Mesenteric fat pad (tissue), 1 donor: ENCODE data around the gene C1orf94. TPM values are rescaled to one million over a fixed set of nuclear protein-coding genes. Genes with fewer than 3 reads are reported as not detected.
"Not testable (repeated sequence)": the region's sequence is repeated elsewhere in the genome, so short reads cannot be mapped to it uniquely, and the experiment has no call there.

Source experiments
- DNase-seq: peaks from one replicate; pipeline ENCODE4 v3.0.0-alpha.2; 2020; ENCODE audit warnings: low spot score
- total RNA-seq: library from RNA; stranded (reverse); fragmentation: NEBNext Ultra II Directional; extraction: Animal tissue kit (Norgen Biotek cat#: 25700); gene quantifications from one replicate; pipeline ENCODE4 v1.2.1, GENCODE V29; 2021
- donor health status: DM: yes; HTN: yes; CAD: no.

The C1orf94 gene
- total RNA-seq, 1 donor from 2014 or later: not detected

- DNase-seq: no peak
Measured at GRCh38 chr1:34163792-34164731, 12.6 kb upstream of the C1orf94 start.

GRCh38 chr1:34164771-34165391, 11.8 kb upstream of the C1orf94 start, which contains the start of gene CSMD2:
CSMD2 (minus strand) TSS chr1:34165230; CDS start chr1:34165097, 133 bp downstream.
- DNase-seq: no peak

- no peak for DNase-seq
Measured at GRCh38 chr1:34165422-34165921, 11.2 kb upstream of the C1orf94 start.

- no peak for DNase-seq
Measured at GRCh38 chr1:34166191-34166624, 10.5 kb upstream of the C1orf94 start.

- DNase-seq: no peak
Measured at GRCh38 chr1:34166625-34167361, 9.9 kb upstream of the C1orf94 start.

- DNase-seq: no peak
Measured at GRCh38 chr1:34167389-34167788, 9.3 kb upstream of the C1orf94 start.

GRCh38 chr1:34175744-34176143, 963 bp upstream of the C1orf94 start:
- no peak for DNase-seq

- DNase-seq: no peak
Measured at GRCh38 chr1:34178072-34178471, 1.4 kb downstream of the C1orf94 start.

- DNase-seq: not testable (repeated sequence)
Measured at GRCh38 chr1:34183381-34183780, 6.7 kb downstream of the C1orf94 start.

- DNase-seq: peak; percentile 12
Measured at GRCh38 chr1:34186741-34187494, 10.2 kb downstream of the C1orf94 start.

GRCh38 chr1:34188418-34188817, 11.7 kb downstream of the C1orf94 start:
- DNase-seq: no peak

- DNase-seq: no peak
Measured at GRCh38 chr1:34188985-34189384, 12.3 kb downstream of the C1orf94 start.

GRCh38 chr1:34190692-34191091, 14.0 kb downstream of the C1orf94 start:
- DNase-seq: peak; percentile 1

GRCh38 chr1:34192621-34193020, 15.9 kb downstream of the C1orf94 start:
- DNase-seq: peak; percentile 2

GRCh38 chr1:34199927-34200326, 23.2 kb downstream of the C1orf94 start:
- DNase-seq: no peak

- DNase-seq: no peak
Measured at GRCh38 chr1:34212673-34213072, 36.0 kb downstream of the C1orf94 start.

- no peak for DNase-seq
Measured at GRCh38 chr1:34213956-34214355, 37.2 kb downstream of the C1orf94 start.

GRCh38 chr1:34231441-34231840, 54.7 kb downstream of the C1orf94 start:
- no peak for DNase-seq

- no peak for DNase-seq
Measured at GRCh38 chr1:34235594-34235993, 58.9 kb downstream of the C1orf94 start.

GRCh38 chr1:34236089-34236488, 59.4 kb downstream of the C1orf94 start:
- no peak for DNase-seq
